A172 (cell line): Measurements from ENCODE around the gene CRIP3. TPM values are rescaled to one million over a fixed set of nuclear protein-coding genes. Genes with fewer than 3 reads are reported as not detected.
"Not testable (repeated sequence)": the region's sequence is repeated elsewhere in the genome, so short reads cannot be mapped to it uniquely, and the experiment has no call there.

Experiments
- DNase-seq: peaks from one replicate; pipeline ENCODE4 v3.0.0-alpha.2; 2015; ENCODE audit warnings: low spot score
- total RNA-seq: library from RNA; depleted of rRNA; stranded (reverse); fragments of >200 nt; shearing (Covaris generic); gene quantifications from 2 replicates; pipeline ENCODE4 v1.2.3, GENCODE V29; 2014; rRNA removed

The CRIP3 gene, protein sequence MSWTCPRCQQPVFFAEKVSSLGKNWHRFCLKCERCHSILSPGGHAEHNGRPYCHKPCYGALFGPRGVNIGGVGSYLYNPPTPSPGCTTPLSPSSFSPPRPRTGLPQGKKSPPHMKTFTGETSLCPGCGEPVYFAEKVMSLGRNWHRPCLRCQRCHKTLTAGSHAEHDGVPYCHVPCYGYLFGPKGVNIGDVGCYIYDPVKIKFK
- total RNA-seq: not detected in 2 replicates

DNA sequence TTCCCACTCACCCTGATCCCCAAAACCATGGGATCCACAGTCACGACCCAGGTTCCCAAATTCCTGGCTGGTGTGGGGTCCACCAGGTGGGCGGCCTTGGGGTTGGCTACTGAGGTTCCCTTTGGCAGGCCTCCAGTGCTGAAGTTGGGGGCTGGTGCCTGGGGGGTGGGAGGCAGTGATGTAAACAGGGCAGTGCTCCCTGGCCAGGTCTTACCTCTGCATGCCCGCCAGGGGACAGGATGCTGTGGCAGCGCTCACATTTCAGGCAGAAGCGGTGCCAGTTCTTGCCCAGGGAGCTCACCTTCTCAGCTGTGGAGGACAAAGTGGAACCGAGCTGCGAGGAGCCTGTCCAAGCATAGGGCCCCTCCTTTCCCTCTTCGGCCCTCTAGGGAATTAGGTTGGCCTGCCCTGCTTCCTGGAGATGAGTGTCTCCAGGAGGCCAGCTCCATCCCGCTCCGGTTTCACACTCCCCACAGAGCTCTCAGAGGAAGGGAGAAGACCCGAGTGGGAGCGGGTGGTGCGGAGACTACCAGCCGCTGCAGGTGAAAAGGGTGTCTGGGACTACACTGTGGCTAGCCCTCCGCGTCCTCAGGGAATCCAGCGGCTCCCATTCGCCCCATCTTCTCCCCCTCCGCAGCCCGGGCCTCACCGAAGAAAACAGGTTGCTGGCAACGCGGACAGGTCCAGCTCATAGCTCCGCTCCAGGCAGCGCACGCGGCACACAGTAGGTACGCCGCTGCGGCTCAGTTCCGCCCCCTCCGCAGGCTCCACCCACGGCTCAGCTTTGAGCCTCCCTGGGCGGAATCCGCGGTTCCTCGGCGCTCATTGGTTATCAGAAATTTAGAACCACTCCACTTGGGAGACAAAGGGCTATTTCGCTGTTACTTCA lies at the start of gene CRIP3:
CRIP3 (minus strand) TSS at position 726 of the 889 bp plus-strand sequence; CDS start at position 692, 34 bp downstream.
- peak; percentile 3 for DNase-seq

DNA sequence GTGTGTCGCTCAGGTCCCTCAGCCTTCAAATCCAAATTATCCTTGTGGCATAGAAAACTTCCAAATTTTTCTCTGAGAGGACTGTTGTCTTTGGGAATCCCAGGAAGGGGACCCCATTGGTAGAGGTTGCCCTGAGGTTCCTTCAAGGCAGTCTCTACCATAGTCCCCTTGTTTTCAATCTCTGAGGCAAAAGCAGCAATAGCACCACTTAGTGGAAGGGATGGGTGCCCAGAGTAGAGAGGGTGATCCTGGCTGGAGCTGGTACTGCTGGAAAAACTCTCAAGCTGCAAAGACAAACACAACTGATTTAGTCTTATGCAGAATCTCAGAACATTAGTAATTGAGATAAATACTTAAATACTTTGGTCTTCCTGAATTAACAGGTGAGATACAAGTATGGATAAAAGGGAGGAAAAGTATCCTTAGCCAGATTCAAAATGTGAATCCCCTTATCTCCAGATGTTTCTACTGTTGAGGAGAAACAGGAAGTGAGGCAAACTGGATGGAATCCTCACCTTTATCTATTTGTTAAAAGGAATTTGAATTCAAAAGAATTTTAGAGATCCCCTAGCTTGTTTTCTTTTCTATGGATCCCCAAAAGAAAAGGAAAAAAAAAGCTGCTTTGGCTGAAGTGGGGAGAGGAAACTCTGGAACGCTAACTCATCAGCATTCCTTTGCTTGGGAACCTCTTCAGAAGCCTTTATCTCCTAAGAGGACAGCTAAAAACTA lies 47.4 kb upstream of the CRIP3 start:
- no peak for DNase-seq

DNA sequence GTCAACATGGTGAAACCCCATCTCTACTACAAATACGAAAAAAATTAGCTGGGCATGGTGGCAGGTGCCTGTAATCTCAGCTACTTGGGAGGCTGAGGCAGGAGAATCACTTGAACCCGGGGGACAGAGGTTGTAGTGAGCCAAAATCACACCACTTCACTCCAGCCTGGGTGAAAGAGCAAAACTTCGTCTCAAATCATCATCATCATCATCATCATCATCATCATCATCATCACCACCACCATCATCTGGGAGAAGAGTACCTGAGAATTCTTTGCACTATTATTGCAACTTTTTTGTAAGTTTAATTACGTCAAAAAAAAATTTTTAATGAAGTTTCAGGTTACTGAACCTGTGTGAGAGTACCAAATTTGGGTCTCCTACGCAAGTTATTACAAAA lies 43.3 kb upstream of the CRIP3 start:
- not testable (repeated sequence) for DNase-seq

DNA sequence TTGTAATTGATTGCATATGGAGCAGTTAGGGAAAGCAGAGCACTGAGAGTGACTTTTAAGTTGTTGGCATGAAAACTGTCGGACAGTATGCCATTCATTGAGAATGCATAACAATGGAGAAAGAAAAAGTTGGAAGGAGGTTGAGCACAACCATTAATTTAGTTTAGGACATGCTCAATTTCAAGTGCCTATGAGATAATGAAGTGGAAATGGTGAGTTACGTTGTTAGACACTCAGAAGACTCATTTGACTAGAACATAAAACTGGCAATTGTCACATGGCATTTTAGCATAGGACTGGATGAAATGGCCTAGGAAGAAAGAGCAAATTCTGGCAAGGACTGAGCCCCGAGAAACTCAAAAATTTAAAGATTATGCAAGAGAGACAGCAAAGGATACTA lies 38.8 kb upstream of the CRIP3 start:
- no peak for DNase-seq

DNA sequence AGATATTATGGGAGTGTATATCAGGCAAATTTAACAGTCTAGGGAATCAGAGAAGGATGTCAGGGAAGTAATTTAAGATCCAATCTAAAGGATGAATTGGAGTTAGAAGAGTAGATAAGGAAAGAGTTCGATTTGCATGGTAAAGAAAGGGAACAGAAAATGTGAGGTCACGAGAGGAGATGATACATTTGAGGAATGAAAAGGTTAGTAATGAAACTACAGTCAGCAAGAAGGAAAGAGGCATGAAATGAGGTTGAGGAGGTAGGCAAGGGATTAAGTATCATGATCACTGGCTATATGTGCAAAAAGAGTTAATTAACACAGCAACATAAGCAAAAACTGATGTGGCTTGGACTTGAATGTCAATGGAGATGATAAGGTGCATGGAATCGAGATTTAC lies 38.4 kb upstream of the CRIP3 start:
- no peak for DNase-seq

DNA sequence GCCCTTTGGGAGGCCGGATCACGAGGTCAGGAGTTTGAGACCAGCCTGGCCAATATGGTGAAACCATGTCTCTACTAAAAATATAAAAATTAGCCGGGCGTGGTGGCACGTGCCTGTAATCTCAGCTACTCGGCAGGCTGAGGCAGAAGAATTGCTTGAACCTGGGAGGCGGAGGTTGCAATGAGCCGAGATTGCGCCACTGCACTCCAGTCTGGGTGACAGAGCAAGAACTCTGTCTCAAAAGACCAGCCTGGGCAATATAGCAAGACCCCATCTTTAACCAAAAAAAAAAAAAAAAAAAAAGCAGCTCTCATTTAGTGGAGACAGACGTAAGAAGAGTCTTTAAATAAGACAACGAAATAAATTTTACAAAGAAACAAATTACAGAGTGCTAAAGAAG lies 37.6 kb upstream of the CRIP3 start:
- not testable (repeated sequence) for DNase-seq

DNA sequence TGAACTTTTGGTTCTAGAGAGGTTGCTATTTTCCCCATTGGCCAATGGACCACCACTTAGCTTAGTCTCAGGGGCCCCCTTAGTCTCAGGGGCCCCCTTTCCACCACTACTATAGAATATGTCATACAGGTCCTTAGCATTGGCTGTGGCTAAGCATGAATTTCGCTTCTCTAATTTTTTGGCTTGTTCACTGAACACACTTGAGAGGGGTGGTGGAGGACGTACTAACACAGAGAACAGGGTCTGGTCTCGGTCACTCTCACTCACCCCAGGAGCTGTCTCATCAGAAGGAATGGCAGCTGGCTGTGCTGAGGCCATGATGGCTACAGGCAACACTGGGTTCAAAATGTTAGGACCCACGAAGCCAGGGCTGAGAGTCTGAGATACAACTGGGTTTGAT lies 30.5 kb upstream of the CRIP3 start:
- no peak for DNase-seq

DNA sequence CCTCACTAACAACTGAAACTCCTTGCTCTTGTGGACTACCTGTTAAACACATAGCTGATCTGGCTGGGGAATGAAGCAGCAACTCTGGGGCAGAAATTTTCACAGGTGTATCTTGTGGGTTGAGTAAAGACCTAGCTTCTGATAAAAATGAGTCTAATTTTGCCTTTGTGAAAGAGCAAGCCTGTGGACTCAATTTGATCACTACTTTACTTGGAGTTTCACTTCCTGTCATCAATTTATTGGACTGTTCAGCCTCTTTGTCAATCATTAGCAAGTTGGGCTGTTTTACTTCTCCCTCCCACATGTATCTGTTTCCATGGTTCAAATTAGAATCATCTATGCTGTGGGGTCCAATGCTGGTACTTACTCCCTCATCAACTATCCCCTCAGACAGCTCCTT lies 29.6 kb upstream of the CRIP3 start:
- DNase-seq: no peak

DNA sequence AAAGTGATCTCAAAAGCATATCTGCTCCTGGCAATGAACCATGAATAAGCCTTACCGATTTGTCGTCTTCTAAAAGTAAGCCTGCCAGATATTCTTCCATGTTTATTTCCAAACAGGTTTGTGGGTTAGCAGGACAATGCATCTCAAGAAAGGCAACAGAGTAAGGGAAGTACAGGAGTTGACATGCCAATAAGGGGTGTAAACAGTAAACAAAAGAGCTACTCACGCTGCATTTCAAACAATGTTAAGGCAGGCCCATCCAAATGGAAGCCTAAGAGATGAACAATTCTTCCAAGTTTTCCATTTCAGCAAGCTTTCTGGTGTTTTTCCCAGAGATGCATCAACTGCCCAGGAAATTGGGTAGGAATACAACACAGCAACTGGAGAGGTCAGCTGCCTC lies 27.8 kb upstream of the CRIP3 start:
- DNase-seq: no peak

DNA sequence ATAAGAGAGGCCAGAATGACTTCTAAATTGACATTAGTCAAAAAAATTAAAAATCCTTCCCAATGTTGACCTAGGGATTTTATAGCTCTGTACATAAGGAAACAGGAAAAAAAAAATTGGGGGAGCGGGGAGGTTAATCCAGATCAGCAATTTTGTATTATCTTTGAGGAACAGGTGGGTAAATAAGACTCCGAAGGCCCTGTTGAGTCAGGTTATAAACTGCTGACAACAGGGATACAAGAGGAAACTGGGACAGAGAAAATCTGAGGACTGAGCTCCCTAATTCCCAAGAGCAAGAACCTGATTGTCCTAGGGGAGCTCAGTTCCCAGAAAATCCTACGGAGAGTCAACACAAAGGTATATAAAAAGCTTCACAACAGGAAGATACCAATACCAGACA lies 26.8 kb upstream of the CRIP3 start:
- no peak for DNase-seq

DNA sequence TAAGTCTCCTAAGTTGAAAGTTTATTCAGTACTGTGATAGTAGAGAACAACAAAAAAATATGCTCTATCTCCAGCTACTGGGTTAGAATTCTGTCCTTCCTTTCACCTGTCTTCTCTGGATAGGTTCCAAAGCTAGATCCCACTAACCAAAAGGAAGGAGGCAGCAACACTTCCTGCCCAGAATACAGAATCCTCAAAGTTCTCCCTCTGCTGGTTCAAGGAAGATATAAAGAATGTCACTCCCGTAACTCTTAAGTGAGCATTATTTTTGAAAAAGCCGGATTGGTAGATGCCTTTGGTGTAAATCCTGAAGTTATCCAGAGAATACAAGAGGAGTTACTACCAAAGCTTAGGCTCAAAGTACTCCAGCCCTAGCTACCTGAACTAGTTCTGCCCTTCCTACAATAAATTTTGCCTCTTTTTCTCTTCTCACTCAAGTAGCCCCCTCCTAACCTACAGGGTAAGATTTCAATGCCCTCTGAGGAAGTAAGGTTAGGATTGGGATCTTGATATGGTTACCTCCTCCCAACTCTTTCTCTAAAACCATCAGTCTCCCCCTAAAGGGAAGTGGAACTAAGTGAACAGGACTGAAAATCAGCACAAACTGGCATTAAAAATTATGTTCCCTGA lies 26.0 kb upstream of the CRIP3 start:
- peak; percentile 68 for DNase-seq

DNA sequence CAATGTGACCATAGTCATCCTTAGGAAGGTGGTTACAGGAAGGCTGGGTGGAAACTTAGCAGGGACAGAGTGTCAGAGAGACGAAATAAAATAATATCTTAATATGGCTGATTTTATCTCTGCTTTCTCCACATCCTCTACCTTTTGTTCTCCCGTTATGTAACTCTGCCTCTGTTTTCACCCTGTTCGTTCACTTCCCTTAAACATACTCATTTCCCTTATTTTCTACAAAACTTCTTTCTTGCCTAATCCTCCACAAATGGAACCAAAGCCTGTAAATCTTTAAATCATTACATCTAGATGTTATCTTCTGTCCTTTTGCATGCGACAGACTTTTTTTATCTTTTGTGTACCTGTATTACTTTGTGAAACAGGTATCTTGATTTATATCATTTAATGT lies 23.3 kb upstream of the CRIP3 start:
- no peak for DNase-seq

DNA sequence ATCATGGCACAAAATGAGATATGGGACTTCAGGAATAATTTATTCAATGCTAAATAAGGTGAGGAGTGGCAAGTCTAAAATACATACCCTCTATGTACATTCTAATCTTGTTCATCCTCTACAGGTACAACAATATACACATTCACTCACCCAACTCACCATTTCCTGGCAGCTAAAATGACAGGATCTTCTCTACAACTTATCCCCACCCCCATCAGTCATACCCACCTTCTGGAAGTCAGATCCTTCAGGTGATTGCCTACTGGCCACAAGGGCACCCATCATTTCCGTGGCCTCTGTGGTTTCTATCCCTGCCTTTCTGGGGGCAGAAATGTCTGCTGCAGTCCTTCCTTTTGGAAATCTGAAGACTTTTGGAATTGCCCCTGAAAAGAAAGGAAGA lies 22.8 kb upstream of the CRIP3 start:
- DNase-seq: no peak

DNA sequence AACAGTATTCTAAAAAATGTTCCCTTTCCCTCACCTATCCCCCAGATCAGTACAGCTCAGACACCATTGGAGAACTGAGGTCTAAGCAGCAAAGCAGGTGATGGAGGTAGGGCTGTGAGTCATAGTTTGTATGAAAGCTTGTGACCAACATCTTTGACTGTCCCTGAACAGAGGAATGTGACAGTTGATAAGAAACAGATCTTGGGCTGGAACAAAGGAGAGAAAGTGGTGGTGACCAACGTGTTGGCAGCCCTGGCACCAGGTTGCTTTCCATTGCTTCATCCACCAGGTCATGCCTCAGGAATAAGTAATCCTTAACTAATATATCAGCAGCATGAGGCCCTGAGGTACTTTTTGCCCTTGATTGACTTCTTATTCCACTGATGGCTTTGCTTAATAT lies 19.9 kb upstream of the CRIP3 start:
- DNase-seq: peak; percentile 13

DNA sequence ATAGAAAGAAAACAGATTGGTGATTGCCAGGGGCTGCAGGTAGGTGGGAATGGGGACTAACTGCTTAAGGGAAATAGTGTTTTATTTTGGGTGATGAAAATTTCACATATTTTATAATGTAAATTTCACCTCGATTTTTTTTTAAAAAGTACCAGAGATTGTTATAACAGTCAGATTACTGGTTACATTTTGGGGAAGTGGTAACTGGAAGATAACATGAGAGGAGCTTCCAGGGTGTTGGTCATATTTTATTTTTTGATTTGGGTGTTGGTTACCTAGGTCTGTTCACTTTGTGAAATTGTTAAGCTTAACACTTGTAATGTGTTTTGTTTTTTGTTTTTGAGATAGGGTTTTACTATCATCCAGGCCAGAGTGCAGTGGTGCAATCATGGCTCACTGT lies 17.2 kb upstream of the CRIP3 start:
- DNase-seq: no peak

DNA sequence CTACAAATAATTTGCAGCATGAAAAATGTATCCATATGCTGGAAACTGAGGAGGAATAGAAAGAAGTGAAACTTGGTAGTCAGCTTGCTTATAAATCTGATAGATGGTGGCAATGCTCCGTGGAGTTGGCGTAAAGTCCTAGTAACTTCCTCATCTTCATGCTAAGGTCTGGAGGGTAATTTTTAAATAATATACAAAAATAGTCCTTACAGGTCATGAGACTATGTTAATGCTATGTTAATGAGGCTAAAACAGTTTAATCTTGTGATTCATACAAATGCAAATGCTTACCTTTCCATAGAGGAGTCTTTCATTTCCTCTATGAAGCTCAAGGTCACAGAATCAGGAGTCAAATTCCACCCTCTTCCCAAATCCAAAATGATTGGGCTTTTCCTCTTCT lies 9.4 kb upstream of the CRIP3 start:
- DNase-seq: no peak

DNA sequence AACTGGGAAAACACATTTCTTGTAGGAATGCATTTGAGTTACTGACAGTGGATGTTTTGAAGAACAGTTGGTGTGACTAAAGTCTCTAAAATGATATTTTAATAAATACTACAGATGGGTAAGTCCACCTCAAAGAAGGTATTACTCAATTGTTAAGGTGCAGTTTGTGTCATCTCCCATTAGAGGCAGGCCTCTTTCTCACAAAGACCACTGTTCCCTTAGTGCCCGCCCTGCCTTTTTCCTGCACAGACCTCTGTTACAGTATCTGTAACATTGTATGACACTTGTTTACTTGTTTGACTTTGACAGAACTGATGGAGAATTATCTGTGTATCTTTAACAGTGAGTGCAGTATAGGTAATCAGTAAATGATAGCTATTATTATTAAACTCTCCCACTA lies 5.2 kb upstream of the CRIP3 start:
- no peak for DNase-seq

DNA sequence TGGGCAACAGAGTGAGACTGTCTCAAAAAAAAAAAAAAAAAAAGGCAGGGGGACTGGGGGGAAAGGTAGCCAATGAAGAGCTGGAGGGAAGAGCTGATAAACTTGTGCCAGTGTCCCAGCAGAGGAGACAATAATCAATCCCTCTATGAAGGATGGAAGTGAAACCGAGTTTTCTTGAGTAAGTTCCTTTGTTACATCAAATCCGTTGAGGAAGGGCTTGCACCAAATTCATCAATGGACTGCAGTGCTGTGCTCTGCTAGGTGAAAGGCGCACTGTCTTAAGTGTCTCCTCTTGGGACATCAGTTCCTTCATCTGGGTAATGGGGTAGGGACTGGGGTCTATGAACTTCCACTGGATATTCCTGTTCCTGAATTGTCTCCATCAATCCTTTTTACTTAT lies 3.0 kb upstream of the CRIP3 start:
- DNase-seq: no peak

DNA sequence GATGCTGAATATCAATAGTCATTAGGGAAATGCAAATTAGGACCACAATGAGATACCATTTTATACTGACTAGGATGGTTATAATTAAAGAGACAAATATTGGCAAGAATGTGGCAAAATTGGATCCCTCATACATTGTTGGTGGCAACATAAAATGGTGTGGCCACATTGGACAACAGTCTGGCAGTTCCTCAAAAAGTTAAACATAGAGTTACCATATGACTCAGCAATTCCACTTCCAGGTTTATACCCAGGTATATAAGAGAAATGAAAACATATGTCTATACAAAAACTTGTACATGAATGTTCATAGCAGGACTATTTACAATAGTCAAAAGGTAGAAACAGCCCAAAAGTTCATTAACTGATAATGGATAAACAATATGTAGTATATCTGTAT lies 2.0 kb upstream of the CRIP3 start:
- DNase-seq: no peak

DNA sequence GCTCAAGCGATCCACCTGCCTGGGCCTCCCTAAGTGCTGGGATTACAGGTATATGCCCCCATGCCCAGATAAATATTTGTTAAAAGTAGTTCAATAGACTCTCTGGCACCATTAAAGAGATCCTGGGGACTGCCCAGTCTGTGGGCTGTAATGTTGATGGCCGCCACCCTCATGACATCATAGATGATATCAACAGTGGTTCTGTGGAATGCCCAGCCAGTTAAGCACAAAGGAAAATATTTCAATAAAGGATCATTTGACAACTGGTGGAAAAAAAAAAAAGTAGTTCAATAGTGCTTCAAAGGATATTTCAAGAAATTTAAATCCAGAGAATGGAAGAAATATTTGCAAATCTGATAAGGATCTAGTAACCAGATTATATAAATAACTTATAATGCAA lies 1.5 kb upstream of the CRIP3 start:
- peak; percentile 19 for DNase-seq

DNA sequence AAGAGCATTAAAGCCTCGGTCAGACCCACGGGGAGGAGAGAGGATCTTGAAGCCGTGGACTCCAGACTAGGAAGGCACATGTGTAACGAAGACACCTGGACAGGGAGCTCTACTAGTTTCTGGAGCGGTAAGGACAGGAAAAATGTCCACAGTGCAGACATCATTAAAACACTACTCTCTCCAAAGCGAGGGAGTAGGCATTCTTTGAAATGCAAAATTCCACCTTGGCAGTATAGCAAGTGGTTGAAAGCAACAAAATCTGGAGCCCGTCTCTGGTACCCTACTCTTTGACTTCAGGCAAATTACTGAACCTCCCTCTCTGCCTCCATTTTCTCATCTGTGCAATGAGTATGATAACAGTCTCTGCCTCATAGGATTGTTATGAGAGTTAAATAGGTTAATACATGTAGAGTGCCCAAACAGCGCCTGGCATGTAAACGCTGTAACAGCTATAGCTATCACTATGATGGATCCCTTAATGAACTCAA lies 408 bp upstream of the CRIP3 start:
- no peak for DNase-seq

DNA sequence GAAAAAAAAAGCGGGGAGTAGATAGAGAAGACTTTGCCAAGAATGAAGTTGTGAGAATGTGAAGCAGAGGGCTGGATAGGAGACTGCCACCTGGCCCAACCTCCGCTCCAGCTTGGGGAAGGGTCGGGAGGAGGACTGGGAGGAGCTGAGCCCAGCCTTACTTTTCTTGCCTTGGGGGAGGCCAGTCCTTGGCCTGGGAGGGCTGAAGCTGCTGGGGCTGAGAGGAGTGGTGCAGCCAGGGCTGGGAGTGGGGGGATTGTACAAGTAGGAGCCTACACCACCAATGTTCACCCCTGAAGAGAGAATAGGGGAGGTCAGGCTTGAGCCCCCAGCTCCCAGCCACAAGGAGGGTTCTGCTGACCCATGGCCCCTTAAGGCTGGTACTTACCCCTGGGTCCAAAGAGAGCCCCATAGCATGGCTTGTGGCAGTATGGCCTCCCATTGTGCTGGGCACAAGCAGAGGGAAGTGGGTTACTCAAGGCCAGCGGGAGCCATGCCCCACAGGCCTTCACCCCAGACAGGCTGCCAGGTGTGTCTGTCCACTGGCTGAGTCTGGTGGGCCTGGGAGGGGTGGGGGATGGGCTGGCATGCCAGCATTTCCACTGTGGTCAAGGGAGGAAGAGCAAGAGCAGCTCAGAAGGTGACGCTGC lies 1.1 kb downstream of the CRIP3 start:
- no peak for DNase-seq
